Measurements from ENCODE around the gene C1QB. TPM values are rescaled to one million over a fixed set of nuclear protein-coding genes. Genes with fewer than 3 reads are reported as not detected.

C1QB gene
- polyA plus RNA-seq, 1 donor (not counting 4 experiments of a cell fraction or from before 2014, with no cell fraction given): not detected

DNA sequence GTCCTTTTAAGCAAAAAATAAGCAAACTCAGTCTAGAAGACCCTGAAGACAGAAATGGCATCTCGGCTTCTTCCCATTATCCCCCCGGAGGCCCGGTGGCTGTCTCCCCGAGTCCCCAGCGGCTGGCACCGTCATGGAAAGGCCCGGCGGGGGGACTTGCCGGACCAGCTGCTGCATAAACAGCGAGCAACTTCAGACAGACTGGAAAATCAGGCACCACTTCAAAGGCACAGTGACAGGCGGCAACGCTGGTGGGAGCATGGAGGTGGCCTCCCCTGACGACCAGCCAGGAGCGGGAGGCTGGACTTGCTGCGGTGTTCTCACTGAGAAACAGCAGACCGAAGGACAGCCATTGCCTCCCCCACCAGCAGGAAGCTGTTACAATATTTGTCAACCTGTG lies 35.0 kb upstream of the C1QB start:
- Histone ChIP-seq H2AFZ (ENCODE audit: control insufficient read depth, low read length) (no peak overlapping the region), H3K27ac (ENCODE audit: control insufficient read depth, insufficient read depth, low read length) (no peak overlapping the region), H4K20me1 (ENCODE audit: control insufficient read depth, extremely low read depth, insufficient read depth, low read length) (no peaks in the 10 kb centered on the region), H3K36me3 (ENCODE audit: control insufficient read depth in 2 of 2, extremely low read depth in 1 of 2, insufficient read depth in 2 of 2, low read length in 2 of 2) (no peaks in the 10 kb centered on the region), H3K9ac (ENCODE audit: control insufficient read depth, extremely low read depth, insufficient read depth, low read length) (no peak overlapping the region), H3K4me3 (ENCODE audit: control insufficient read depth in 2 of 3, extremely low read depth in 1 of 3, insufficient read depth in 2 of 3, low read depth in 1 of 3, low read length in 3 of 3) (no peak overlapping the region), H3K4me2 (ENCODE audit: control insufficient read depth, extremely low read depth, insufficient read depth, low read depth, low read length) (no peak overlapping the region), H3K79me2 (ENCODE audit: control insufficient read depth, insufficient read depth, low read length) (no peaks in the 10 kb centered on the region), H3K9me1 (ENCODE audit: control insufficient read depth, extremely low read depth, insufficient read depth, low read length) (no peaks in the 10 kb centered on the region), H3K27me3 (ENCODE audit: control insufficient read depth, extremely low read depth, insufficient read depth, low read length) (peaks cover 36% of the 10 kb centered on the region), H3K9me3 (ENCODE audit: control insufficient read depth, low read depth, low read length) (no peaks in the 10 kb centered on the region), H3K4me1 (ENCODE audit: control insufficient read depth, extremely low read depth, insufficient read depth, low read length) (no peaks in the 10 kb centered on the region)
- TF ChIP-seq EZH2 (IDR thresholded peaks at IDR 0.05; ENCODE audit: low read length): no peak
- no peak for TF ChIP-seq CTCF (optimal IDR thresholded peaks at IDR 0.05 in 1 of 3, IDR thresholded peaks at IDR 0.05 in 1 of 3, conservative IDR thresholded peaks at IDR 0.05 in 1 of 3; ENCODE audit: extremely low read depth in 1 of 3, insufficient read depth in 2 of 3, low read length in 3 of 3)
- dilution Hi-C loops (cut with MboI; ENCODE audit: extremely low pct_ligation_motif_present, low sequenced_read_pairs): no loop called here
- FAIRE-seq (no peak), DNase-seq (ENCODE audit: low read depth, low spot score) (no peak)

DNA sequence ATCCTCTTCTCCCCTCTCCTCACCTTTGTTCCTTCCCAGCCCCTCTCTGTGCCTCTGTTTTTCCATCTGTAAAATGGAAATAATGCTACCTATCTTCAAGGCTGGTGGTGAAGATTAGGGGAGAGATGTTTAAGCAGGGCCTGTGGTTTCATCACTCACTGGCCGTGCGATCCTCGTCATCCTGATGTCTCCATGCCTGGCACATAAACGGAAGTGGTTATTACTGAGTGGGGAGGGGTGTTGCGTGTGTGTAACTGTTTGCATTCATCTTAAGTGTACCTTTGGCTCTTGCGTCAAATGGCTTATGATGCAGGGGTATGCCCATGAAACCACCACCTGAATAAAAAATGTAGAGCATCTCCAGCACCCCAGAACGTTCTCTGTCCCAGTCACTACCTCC lies 33.8 kb upstream of the C1QB start:
- H3K4me3 ChIP-seq (ENCODE audit: control insufficient read depth in 2 of 3, extremely low read depth in 1 of 3, insufficient read depth in 2 of 3, low read depth in 1 of 3, low read length in 3 of 3): no peak overlapping the region
- no peak for FAIRE-seq
- no peaks in the 10 kb centered on the region for H3K79me2 ChIP-seq (ENCODE audit: control insufficient read depth, insufficient read depth, low read length)
- no peak overlapping the region for H2AFZ ChIP-seq (ENCODE audit: control insufficient read depth, low read length)
- no peaks in the 10 kb centered on the region for H4K20me1 ChIP-seq (ENCODE audit: control insufficient read depth, extremely low read depth, insufficient read depth, low read length)
- H3K9me1 ChIP-seq (ENCODE audit: control insufficient read depth, extremely low read depth, insufficient read depth, low read length): no peaks in the 10 kb centered on the region
- no peak for DNase-seq (ENCODE audit: low read depth, low spot score)
- no peaks in the 10 kb centered on the region for H3K4me1 ChIP-seq (ENCODE audit: control insufficient read depth, extremely low read depth, insufficient read depth, low read length)
- TF ChIP-seq CTCF (optimal IDR thresholded peaks at IDR 0.05 in 1 of 3, IDR thresholded peaks at IDR 0.05 in 1 of 3, conservative IDR thresholded peaks at IDR 0.05 in 1 of 3; ENCODE audit: extremely low read depth in 1 of 3, insufficient read depth in 2 of 3, low read length in 3 of 3): no peak
- dilution Hi-C loops (cut with MboI; ENCODE audit: extremely low pct_ligation_motif_present, low sequenced_read_pairs): no loop called here
- H3K36me3 ChIP-seq (ENCODE audit: control insufficient read depth in 2 of 2, extremely low read depth in 1 of 2, insufficient read depth in 2 of 2, low read length in 2 of 2): no peaks in the 10 kb centered on the region
- no peak overlapping the region for H3K9ac ChIP-seq (ENCODE audit: control insufficient read depth, extremely low read depth, insufficient read depth, low read length)
- H3K4me2 ChIP-seq (ENCODE audit: control insufficient read depth, extremely low read depth, insufficient read depth, low read depth, low read length): no peak overlapping the region
- H3K27ac ChIP-seq (ENCODE audit: control insufficient read depth, insufficient read depth, low read length): no peak overlapping the region
- H3K9me3 ChIP-seq (ENCODE audit: control insufficient read depth, low read depth, low read length): no peaks in the 10 kb centered on the region
- H3K27me3 ChIP-seq (ENCODE audit: control insufficient read depth, extremely low read depth, insufficient read depth, low read length): peaks cover 36% of the 10 kb centered on the region

Measured in keratinocyte (primary cell).